ENCODE results near the gene LAMA1.
"Not testable (repeated sequence)": the region's sequence is repeated elsewhere in the genome, so short reads cannot be mapped to it uniquely, and the experiment has no call there.

LAMA1 gene

GRCh38 chr18:6943143-6943542 is 174.5 kb downstream of the LAMA1 start:
- CTCF ChIA-PET: interaction anchor here (1.0 to 1.7 kb wide), 2 partner anchors 23 to 28 kb away, joined by 4 to 5 read pairs; no protein-coding TSS in a partner anchor

GRCh38 chr18:6942742-6943141 is 174.9 kb downstream of the LAMA1 start:
- ChIA-PET POLR2A (ENCODE audit: low non-redundant PET) (no interaction called here), CTCF (interaction anchor here (0.6 to 1.7 kb wide), 2 partner anchors 23 to 853 kb away, joined by 3 to 5 read pairs; no protein-coding TSS in a partner anchor)
- DNase-seq (ENCODE audit: low spot score): no peak
- no peak overlapping the region for H3K27ac ChIP-seq
- no peak for TF ChIP-seq CTCF (conservative IDR thresholded peaks at IDR 0.05; ENCODE audit: low read depth)

More at GRCh38 chr18:6943143-6943542, 174.5 kb downstream of the LAMA1 start:
- POLR2A ChIA-PET (ENCODE audit: low non-redundant PET): no interaction called here
- no peak overlapping the region for H3K27ac ChIP-seq
- no peak for DNase-seq (ENCODE audit: low spot score)
- TF ChIP-seq CTCF (conservative IDR thresholded peaks at IDR 0.05; ENCODE audit: low read depth): no peak

DNA sequence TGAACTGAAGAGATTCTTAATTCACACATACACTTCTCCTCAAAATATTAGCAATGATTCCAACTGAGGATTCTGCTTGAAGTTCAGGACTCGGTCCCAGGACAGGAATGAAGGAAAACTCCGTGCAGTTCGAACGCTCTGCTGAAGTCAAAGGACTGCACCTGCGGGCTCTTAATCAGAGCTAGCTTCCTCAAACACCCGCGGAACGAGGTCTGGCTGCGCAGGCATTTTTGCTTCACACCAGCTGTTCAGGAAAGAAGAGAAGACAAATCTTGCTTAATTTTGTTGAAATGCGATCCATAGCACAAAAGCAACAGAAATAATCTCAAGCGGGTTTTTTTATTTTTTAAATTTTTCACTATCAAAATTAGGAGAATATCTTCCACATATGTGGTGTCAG is 175.6 kb downstream of the LAMA1 start:
- ChIA-PET CTCF (interaction anchor here (1.1 kb wide), 1 partner anchor 15 kb away, joined by 3 read pairs; no protein-coding TSS in a partner anchor), POLR2A (ENCODE audit: low non-redundant PET) (no interaction called here)
- no peak for DNase-seq (ENCODE audit: low spot score)
- TF ChIP-seq CTCF (conservative IDR thresholded peaks at IDR 0.05; ENCODE audit: low read depth): no peak
- H3K27ac ChIP-seq: no peak overlapping the region

- ChIA-PET CTCF (no interaction called here), POLR2A (ENCODE audit: low non-redundant PET) (no interaction called here)
- no peak for TF ChIP-seq CTCF (conservative IDR thresholded peaks at IDR 0.05; ENCODE audit: low read depth)
- H3K27ac ChIP-seq: no peak overlapping the region
- no peak for DNase-seq (ENCODE audit: low spot score)
Measured at GRCh38 chr18:6940451-6940850, 177.1 kb downstream of the LAMA1 start.

DNA sequence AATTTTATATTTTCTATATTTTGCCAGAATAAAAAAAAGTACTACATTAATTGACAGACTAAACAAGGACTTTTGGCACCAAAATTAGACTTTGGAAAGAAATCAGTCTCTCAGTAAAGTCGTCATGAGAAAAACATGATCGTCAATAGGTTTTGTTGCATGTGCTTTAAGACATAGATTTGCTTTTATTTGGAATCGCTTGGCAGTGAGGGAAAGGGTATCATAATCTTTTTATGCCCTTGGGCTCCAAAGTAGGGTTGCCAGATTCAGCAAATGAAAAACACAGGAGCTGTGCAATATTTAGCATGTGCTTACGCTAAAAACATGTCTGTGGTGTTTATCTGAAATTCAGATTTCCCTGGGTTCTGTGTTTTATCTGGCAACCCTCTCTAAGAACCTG is 177.6 kb downstream of the LAMA1 start:
- no peak overlapping the region for H3K27ac ChIP-seq
- no peak for DNase-seq (ENCODE audit: low spot score)
- TF ChIP-seq CTCF (conservative IDR thresholded peaks at IDR 0.05; ENCODE audit: low read depth): no peak
- ChIA-PET CTCF (no interaction called here), POLR2A (ENCODE audit: low non-redundant PET) (no interaction called here)

DNA sequence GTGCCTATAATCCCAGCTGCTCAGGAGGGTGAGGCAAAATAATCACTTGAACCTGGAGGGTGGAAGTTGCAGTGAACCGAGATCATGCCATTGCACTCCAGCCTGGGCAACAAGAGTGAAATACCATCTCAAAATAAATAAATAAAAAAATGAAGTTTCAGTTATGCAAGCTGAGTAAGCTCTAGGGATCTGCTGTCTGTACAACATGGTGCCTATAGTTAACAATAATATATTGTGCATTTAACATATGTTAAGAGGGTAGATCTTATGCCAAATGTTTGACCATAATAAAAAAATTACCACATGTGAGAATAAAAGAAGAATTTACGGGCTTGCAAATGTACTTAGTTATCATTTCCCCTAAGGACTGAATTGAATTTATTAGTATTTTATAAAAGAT is 179.2 kb downstream of the LAMA1 start:
- CTCF ChIA-PET: interaction anchor here (0.6 kb wide), 1 partner anchor 238 kb away, joined by 3 read pairs; no protein-coding TSS in a partner anchor
- POLR2A ChIA-PET (ENCODE audit: low non-redundant PET); H3K27ac ChIP-seq; DNase-seq (ENCODE audit: low spot score): not testable (repeated sequence)

- CTCF ChIA-PET: interaction anchor here (0.6 kb wide), 1 partner anchor 238 kb away, joined by 3 read pairs; no protein-coding TSS in a partner anchor
- no peak for DNase-seq (ENCODE audit: low spot score)
- no peak overlapping the region for H3K27ac ChIP-seq
- no peak for TF ChIP-seq CTCF (conservative IDR thresholded peaks at IDR 0.05; ENCODE audit: low read depth)
- POLR2A ChIA-PET (ENCODE audit: low non-redundant PET): no interaction called here
Measured at GRCh38 chr18:6938003-6938402, 179.6 kb downstream of the LAMA1 start.

All from RWPE1 (cell line).